GM20000 (cell line): ENCODE data around the gene KIAA1671.

ENCODE experiments used
- DNase-seq: peaks from one replicate; pipeline ENCODE4 v3.0.0; 2012; ENCODE audit warnings: low spot score
- TF ChIP-seq, protein P1 (sequence below): IDR thresholded peaks from 2 replicates; pipeline ENCODE4 v1.5.1; 2012; ENCODE audit warnings: mild to moderate bottlenecking, control low read depth; ENCODE audit errors: extremely low read depth, missing control alignments

Gene KIAA1671

DNA sequence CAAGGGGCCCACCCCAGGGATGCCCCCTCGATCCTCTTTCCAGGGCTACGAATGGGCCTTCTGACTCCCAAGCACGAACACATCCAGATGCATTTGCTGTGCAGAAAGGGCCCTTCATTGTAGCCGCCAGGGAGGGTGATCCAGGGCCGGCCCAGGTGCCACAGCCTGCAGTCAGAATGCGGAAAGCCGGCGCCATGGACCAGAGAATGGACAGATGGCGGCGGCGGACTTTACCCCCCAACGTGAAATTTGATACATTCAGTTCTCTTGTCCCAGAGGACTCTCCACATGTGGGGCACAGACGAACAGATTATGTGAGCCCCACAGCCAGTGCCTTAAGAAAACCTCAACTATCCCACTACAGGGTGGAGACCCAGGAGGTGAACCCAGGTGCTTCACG lies 87.2 kb downstream of the KIAA1671 start:
- TF ChIP-seq, protein P1, sequence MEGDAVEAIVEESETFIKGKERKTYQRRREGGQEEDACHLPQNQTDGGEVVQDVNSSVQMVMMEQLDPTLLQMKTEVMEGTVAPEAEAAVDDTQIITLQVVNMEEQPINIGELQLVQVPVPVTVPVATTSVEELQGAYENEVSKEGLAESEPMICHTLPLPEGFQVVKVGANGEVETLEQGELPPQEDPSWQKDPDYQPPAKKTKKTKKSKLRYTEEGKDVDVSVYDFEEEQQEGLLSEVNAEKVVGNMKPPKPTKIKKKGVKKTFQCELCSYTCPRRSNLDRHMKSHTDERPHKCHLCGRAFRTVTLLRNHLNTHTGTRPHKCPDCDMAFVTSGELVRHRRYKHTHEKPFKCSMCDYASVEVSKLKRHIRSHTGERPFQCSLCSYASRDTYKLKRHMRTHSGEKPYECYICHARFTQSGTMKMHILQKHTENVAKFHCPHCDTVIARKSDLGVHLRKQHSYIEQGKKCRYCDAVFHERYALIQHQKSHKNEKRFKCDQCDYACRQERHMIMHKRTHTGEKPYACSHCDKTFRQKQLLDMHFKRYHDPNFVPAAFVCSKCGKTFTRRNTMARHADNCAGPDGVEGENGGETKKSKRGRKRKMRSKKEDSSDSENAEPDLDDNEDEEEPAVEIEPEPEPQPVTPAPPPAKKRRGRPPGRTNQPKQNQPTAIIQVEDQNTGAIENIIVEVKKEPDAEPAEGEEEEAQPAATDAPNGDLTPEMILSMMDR, result no peak
- no peak for DNase-seq

DNA sequence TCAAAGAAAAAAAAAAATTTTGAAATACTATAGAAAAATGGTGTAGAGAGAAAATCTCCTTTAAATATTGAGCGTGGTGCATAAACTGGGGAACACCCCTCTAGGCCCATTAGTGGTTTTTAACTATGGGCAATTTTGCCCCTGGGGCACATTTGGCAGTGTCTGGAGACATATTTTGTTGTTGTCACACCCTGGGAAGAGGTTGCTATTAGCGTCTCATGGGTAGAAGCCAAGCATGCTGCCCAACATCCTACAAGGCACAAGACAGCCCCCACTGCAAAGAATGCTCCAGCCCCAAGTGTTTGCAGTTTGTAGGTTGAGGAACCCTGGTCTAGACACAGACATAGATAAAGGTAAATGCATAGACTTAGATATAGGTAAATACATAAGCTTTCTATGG lies 92.6 kb downstream of the KIAA1671 start:
- DNase-seq, result no peak
- TF ChIP-seq, protein P1, result no peak

DNA sequence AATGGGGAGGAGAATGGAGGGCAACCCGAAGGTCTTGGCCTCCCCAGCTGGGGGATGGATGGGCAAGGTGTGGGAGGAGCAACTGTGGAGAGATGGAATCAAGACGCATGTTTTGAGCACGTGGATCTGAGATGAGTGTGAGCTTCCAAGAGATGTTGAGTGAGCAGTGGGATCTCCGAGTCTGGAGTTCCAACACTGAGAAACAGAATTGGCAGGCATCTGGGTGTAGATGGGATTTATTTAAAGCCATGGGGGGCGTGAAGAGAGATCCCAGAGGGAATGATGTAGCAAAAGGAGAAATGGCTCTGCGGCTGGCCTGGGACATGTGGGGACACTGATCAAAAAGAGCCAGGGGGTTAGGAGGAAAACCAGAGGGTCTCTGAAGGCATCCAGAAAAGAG lies 95.6 kb downstream of the KIAA1671 start:
- no peak for DNase-seq
- TF ChIP-seq, protein P1, result no peak

DNA sequence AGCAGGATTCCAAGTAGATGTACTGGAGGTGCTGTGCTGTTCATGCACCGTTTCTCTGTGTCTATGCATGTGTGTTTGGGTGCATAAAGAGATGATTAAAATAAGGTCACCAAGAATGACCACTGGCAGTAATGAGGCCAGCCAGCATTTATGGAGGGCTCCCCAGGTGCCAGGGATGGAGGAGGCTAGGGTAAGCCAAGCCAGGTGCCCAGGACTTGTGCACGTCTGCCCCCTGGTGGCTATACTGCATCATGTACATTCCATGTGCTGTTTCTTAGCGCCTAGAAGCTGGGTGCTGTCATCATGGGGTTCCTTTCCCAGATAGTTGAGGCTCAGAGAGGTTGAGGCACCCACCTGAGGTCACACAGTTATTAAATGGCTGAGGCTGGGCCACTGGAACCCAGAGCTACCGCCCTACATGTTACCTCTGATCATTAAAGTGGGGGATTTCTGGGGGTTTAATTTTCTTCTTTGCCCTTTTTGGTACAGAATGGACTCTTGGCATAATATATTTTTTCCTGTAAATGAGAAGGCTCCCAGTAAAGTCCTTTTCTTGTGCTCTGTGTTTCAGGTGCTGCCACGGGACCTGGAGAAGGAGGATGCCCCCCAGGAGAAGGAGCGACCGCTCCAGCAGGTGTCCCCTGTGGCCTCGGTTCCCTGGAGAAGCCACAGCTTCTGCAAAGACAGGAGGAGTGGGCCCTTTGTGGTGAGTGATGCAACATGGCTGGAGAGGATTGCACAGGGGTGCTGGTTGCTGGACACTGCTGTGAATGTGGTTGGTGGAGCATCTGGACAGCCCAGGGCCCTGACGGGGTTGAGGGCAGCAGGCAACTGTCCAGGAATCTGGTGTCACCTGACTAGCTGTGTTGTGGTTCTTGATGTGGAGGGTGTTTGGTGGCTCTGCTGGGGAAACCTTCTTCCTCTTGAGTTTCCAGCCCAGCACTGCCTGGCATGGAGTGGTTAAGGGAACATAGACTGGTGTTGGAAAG lies 96.4 kb downstream of the KIAA1671 start:
- peak; percentile 82 for DNase-seq
- TF ChIP-seq, protein P1, result peak; percentile 85

DNA sequence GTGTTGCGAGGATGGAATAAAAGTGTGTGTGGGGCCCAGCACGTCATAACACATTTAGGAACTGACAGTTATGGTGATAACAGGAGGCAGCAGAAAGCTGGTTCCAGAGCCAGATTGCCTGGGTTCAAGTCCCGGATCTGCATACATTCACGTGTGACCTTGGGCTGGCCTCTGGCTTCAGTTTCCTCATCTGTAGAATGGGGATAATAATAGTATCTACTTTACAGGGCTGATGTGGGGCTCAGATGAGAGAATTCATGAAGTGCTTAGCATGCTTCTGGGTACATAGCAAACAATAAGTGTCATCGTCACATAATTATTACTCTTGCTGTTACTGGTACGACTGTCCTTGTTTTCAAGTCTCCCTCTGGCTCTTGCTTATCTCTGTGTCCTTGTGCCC lies 97.3 kb downstream of the KIAA1671 start:
- TF ChIP-seq, protein P1, result no peak
- DNase-seq, result no peak

DNA sequence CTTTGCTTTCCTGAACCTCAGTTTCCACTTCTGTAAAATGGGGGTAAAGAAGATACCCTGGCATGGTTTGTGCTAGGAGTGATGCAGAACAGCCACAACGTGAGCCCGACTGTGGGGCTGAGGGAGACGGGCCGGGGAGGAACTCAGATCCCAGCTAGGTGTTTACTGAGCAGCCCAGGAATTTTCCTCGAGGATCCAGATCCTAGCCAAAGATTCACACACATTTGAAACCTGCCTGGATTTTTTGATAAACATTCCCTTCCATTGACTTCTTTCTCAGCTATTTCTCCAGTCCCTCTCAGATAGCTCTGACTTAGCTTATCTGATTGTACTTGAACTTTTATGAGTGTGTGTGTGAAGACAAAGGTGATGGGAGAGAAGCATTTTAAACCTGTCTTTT lies 98.0 kb downstream of the KIAA1671 start:
- no peak for DNase-seq
- TF ChIP-seq, protein P1, result no peak

DNA sequence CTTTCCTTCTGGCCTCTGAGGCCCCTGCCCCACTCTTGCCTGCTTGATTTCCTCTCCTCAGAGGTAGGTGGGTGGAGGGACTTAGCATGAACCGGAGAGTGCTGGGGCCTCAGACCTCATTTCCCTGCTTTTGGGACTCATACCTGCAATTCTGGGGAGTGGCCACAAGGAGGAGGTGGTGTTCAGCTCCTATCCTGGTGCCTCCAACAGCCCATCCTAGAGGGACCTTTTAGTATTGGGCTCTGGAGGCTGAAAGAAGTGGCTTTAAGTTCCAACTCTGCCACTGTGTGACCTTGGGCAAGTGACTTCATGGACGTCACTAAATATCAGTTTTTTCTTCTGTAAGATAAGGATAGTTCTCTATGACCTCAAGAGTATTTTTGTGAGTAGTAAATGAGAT lies 98.6 kb downstream of the KIAA1671 start:
- no peak for DNase-seq
- TF ChIP-seq, protein P1, result no peak
